Rectal smooth muscle tissue (tissue), 1 donor: ENCODE results near the gene RDX.
"Not testable (repeated sequence)": the region's sequence is repeated elsewhere in the genome, so short reads cannot be mapped to it uniquely, and the experiment has no call there.

Source experiments
- H3K27ac ChIP-seq: one replicate; pipeline ENCODE4 v1.7.0; 2013; ENCODE audit warnings: low read depth, low read length, inconsistent platforms
- H3K27me3 ChIP-seq: one replicate; pipeline ENCODE4 v1.7.0; 2013; ENCODE audit warnings: low read length; ENCODE audit not compliant: control insufficient read depth, insufficient read depth
- H3K36me3 ChIP-seq: one replicate; pipeline ENCODE4 v1.7.0; 2013; ENCODE audit warnings: low read length; ENCODE audit not compliant: control insufficient read depth, insufficient read depth
- H3K4me1 ChIP-seq: one replicate; pipeline ENCODE4 v1.7.0; 2013; ENCODE audit warnings: low read length; ENCODE audit not compliant: control insufficient read depth, insufficient read depth
- H3K4me3 ChIP-seq: one replicate; pipeline ENCODE4 v1.7.0; 2013; ENCODE audit warnings: low read length
- H3K9ac ChIP-seq: one replicate; pipeline ENCODE4 v1.7.0; 2013; ENCODE audit warnings: low read length

Gene RDX

DNA sequence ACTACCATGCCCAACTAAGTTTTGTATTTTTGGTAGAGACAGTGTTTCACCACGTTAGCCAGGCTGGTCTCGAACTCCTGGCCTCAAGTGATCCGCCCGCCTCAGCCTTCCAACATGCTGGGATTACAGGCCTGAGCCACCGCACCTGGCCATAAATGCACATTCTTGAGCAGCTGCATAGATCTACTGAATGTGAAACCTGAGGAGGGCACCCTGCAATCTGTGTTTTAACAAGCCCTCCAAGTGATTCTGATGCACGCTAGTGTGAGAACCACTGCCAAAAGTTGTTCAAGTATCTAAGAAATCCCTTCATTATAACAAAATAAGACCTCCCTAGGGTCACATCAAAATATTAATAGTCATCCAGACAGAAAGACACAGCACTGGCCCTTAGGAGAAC lies 89.3 kb downstream of the RDX start:
- no peaks in the 10 kb centered on the region for H3K36me3 ChIP-seq
- no peak overlapping the region for H3K4me3 ChIP-seq
- no peaks in the 10 kb centered on the region for H3K4me1 ChIP-seq
- H3K27me3 ChIP-seq = no peaks in the 10 kb centered on the region
- H3K27ac ChIP-seq = no peak overlapping the region
- no peak overlapping the region for H3K9ac ChIP-seq

DNA sequence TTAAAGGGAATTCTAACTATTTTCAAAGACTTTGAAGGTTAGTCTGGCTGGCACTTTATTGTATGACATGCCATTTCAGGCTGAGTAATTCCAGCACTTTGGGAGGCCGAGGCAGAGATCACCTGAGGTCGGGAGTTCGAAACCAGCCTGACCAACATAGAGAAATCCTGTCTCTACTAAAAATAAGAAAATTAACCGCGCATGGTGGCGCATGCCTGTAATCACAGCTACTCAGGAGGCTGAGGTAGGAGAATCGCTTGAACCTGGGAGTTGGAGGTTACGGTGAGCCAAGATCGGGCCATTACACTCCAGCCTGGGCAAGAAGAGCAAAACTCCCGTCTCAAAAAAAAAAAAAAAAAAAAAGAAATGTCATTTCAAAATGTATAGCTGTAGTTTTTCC lies 95.6 kb downstream of the RDX start:
- no peaks in the 10 kb centered on the region for H3K27me3 ChIP-seq
- H3K9ac ChIP-seq = no peak overlapping the region
- no peaks in the 10 kb centered on the region for H3K36me3 ChIP-seq
- no peaks in the 10 kb centered on the region for H3K4me1 ChIP-seq
- H3K27ac ChIP-seq = no peak overlapping the region
- no peak overlapping the region for H3K4me3 ChIP-seq

DNA sequence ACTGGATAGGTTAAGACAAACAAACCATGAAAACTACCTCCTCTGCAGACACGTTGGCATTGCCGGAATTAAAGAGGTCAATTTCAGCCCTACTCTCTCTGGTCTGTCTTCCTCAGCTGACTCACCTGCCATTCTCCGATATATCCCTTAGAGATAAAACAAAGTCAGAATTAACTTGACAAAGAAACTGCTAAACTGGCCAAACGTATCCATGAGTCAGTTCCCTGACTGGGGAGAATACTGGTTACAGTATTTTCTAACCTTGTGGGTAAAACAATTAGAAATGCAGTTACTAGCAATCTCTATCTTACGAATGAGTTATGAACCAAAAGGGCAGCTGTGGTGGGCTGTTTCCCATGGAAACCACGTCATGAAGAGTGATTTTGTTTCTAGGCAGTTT lies 96.2 kb downstream of the RDX start:
- no peaks in the 10 kb centered on the region for H3K4me1 ChIP-seq
- no peak overlapping the region for H3K4me3 ChIP-seq
- no peaks in the 10 kb centered on the region for H3K36me3 ChIP-seq
- H3K27me3 ChIP-seq = no peaks in the 10 kb centered on the region
- no peak overlapping the region for H3K9ac ChIP-seq
- no peak overlapping the region for H3K27ac ChIP-seq

DNA sequence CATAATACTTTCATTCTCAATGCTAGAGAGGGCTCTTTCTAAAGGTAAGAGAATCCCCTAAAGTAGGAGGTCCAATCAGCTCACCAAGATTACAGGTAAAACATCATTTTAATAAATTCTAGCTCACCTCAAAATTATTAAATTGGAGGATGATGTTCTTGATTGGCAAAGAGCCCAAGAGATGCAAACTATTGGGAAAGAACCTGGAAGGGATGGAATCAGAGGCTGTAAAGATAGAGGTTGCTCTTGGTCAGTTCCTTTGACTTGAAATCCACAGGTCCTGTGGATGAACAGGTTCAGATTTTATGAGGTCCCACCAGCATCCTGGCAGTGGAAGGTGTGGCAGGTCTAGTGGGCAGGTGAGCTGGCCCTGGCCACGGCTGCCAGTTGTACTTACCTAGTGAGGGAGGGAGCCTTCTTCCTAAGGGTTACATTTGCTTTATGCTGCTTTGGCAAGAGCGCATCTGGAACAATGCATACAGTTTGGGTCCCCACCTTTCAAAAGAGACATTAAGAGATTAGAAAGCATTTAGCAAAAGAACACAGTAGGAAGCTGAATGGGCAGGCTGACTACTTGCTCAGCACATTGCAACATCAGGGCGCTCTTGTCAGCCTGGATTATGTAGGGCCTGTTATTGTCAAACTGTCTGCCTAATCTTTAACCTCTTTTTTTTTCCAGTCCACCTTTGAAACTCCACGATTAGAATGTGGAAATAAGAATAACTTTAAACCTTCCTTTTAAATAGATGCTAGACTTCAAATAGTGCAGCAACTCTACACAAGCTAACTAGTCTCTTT lies 97.0 kb downstream of the RDX start:
- H3K36me3 ChIP-seq = no peaks in the 10 kb centered on the region
- no peaks in the 10 kb centered on the region for H3K4me1 ChIP-seq
- no peak overlapping the region for H3K4me3 ChIP-seq
- no peaks in the 10 kb centered on the region for H3K27me3 ChIP-seq
- H3K27ac ChIP-seq = no peak overlapping the region
- H3K9ac ChIP-seq = no peak overlapping the region

DNA sequence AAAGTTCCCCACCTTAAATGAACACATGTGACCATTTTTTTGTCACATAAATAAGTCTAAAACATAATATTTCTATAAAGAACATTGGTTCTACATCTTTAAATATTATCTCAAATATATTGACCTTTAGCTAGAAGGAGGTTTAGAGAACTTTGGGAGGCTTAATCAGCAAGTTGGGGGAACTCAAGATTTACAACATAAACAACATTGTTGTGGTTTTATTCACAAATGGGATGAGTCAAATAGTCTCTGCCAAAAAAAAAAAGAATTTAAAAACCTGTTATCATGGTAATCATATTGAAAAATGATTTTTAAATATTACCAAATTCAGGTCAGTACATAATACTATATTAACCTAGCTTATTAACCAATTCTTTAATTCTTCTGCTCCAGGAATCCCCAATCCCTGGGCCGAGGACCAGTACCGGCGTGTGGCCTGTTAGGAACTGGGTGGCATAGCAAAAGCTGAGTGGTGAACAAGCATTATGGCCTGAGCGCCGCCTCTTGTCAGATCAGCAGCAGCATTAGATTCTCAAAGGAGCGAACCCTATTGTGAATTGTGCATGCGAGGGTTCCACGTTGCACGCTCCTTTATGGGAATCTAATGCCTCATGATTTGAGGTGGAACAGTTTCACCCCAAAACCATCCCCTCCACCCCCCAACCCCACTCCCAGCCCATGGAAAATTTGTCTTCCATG lies 98.2 kb downstream of the RDX start:
- H3K9ac ChIP-seq = no peak overlapping the region
- H3K36me3 ChIP-seq = no peaks in the 10 kb centered on the region
- H3K27ac ChIP-seq = no peak overlapping the region
- H3K27me3 ChIP-seq = no peaks in the 10 kb centered on the region
- H3K4me1 ChIP-seq = no peaks in the 10 kb centered on the region
- no peak overlapping the region for H3K4me3 ChIP-seq

DNA sequence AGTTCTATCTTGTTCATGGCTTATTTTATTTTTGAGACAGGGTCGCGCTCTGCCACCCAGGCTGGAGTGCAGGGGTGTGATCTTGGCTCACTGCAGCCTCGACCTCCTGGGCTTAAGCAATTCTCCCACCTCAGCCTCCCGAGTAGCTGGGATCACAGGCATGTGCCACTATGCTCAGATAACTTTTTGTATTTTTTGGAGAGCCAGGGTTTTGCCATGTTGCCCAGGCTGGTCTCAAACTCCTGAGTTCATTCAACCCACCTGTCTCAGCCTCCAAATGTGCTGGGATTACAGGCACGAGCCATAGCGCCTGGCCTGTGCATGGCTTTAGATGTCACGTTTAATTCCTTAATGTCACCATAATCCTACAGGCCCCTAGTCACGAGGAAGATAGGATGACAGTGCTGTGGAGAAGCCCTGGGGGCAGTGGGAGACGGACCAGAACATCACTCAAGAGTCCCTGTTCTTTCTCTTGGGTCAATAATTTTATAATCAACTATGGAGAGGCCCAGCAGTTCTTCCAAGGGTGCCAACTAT lies 99.5 kb downstream of the RDX start:
- H3K9ac ChIP-seq = no peak overlapping the region
- no peaks in the 10 kb centered on the region for H3K27me3 ChIP-seq
- H3K4me3 ChIP-seq = no peak overlapping the region
- H3K36me3 ChIP-seq = no peaks in the 10 kb centered on the region
- H3K27ac ChIP-seq = no peak overlapping the region
- H3K4me1 ChIP-seq = no peaks in the 10 kb centered on the region

DNA sequence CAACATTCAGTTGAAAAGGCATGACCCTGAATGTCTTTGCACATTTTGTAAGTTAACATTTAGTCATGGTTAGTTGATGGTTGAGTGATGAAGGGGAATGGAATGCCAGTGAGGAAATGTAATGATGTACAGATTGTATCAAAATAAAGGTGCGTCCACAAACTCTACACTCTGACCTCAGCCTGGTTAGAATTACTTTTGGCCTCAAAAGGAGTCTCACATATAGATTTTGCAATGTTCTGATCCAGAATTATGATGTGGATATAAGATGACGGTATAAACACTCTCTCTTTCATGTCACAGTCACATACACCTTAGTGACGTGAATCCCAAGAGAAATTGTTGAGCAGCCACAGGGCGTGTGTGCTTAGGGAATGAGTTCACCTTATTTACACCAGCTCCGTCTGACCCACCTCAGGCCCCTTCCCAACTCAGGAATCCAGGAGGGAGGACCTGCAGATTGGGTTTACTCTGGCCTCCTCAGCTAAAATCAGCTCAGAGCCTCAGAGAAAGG lies 100.1 kb downstream of the RDX start:
- no peak overlapping the region for H3K27ac ChIP-seq

DNA sequence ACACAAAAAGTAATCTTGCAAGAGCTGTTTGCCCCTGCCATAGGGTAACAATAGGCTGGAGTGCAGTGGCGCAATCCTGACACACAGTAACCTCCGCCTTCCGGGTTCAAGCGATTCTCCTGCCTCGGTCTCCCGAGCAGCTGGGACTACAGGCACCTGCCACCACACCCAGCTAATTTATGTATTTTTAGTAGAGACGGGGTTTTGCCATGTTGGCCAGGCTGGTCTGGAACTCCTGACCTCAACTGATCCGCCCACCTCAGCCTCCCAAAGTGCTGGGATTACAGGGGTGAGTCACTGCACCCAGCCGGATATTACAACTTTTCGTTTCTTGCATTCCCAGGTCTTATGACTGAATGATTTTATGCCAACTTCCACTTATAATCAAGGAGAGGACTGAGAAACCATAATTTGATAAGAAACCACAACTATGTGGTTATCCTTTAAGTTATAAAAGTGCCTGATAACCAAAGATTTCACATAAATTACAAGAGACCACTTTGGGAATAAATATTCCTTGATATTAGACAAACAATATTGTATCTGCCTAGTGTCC lies 102.1 kb downstream of the RDX start:
- H3K36me3 ChIP-seq, H3K27ac ChIP-seq, H3K9ac ChIP-seq, H3K27me3 ChIP-seq, H3K4me1 ChIP-seq, H3K4me3 ChIP-seq: not testable (repeated sequence)

More for the DNA sequence above, 100.1 kb downstream of the RDX start:
- no peaks in the 10 kb centered on the region for H3K27me3 ChIP-seq
- H3K36me3 ChIP-seq = no peaks in the 10 kb centered on the region
- no peaks in the 10 kb centered on the region for H3K4me1 ChIP-seq
- no peak overlapping the region for H3K9ac ChIP-seq
- no peak overlapping the region for H3K4me3 ChIP-seq

DNA sequence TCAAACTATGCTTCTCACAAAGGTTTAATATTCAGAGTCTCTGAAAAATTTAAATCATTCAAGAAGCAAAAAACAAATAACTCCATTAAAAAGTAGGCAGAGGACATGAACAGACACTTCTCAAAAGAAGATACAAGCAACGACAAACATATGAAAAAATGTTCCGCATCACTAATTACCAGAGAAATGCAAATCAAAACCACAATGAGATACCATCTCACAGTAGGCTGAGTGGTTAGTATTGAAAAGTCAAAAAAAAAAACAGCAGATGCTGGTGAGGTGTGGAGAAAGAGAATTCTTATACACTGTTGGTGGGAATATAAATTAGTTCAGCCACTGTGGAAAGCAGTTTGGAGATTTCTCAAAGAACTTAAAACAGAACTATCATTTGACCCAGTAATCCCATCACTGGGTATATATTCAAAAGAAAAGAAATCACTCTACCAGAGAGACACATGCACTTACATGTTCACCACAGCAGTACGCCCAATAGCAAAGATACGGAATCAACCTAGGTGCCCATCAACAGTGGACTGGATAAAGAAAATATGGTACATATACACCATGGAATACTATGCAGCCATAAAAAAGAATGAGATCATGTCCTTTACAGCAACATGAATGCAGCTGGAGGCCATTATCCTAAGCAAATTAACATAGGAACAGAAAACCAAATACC lies 103.7 kb downstream of the RDX start:
- not testable (repeated sequence) for H3K9ac ChIP-seq, H3K4me1 ChIP-seq, H3K27ac ChIP-seq, H3K27me3 ChIP-seq, H3K4me3 ChIP-seq, H3K36me3 ChIP-seq

DNA sequence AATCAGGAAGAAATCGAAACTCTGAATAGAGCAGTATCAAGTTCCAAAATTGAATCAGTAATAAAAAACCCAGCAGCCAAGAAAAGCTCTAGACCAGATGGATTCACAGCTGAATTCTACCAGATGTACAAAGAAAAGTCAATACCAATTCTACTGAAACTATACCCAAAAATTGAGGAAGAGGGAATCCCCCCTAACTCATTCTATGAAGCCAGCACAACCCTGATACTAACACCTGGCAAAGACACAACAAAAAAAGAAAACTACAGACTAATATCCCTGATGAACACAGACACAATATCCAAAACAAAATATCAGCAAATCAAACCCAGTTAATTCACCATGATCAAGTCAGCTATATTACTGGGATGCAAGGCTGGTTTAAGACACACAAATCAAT lies 105.5 kb downstream of the RDX start:
- Histone ChIP-seq H3K27me3 (no peaks in the 10 kb centered on the region), H3K4me3 (no peak overlapping the region), H3K27ac (no peak overlapping the region), H3K36me3 (no peaks in the 10 kb centered on the region), H3K4me1 (no peaks in the 10 kb centered on the region), H3K9ac (no peak overlapping the region)

DNA sequence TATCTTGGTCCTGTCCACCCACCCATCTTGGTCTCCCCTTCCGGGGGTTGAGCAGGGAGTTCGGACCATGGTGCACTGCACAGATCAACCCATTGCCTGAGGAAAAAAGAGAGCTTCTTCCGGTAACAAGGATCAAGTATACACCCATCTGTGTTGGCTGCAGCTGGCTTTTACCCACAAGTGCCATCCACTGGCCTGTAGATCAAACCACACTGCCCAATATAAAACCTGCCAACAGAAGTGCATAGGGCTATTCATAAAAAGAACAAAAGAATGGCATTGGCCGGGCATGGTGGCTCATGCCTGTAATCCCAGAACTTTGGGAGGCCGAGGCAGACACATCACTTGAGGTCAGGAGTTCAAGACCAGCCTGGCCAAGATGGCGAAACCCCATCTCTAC lies 108.7 kb downstream of the RDX start:
- Histone ChIP-seq H3K4me3 (no peak overlapping the region), H3K27me3 (no peaks in the 10 kb centered on the region)

DNA sequence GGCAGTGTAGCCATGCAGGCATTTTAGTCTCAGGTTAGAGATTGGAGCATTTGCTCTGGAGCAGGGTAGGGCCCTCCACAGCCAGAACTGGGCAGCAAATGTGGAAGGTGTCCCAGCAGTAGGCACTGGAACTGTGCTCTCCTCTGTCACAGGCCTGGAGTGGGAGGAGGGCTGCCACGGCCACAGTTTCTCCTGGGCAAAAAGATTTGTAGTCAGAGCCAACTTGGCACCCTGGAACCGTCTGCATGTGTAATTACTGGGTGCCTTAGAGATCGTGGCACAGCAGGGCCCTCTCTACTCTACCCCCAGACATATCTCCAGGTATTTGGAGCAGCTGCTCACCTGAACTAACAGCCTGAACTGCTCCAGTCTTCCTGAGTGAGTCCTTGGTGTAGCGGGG lies 109.5 kb downstream of the RDX start:
- Histone ChIP-seq H3K4me1 (no peaks in the 10 kb centered on the region), H3K27ac (no peak overlapping the region), H3K9ac (no peak overlapping the region), H3K27me3 (no peaks in the 10 kb centered on the region), H3K36me3 (no peaks in the 10 kb centered on the region), H3K4me3 (no peak overlapping the region)

More for the DNA sequence above, 108.7 kb downstream of the RDX start:
- no peak overlapping the region for H3K9ac ChIP-seq
- no peak overlapping the region for H3K27ac ChIP-seq
- no peaks in the 10 kb centered on the region for H3K36me3 ChIP-seq
- no peaks in the 10 kb centered on the region for H3K4me1 ChIP-seq
